Neutrophil (primary cell): ENCODE results near the gene VLDLR.

Source experiments
- H3K27ac ChIP-seq: fragments of 200-600 bp; sonication (generic); 2 replicates; pipeline ENCODE4 v1.5.1; 2016; ENCODE audit warnings: mild to moderate bottlenecking, moderate library complexity
- H3K27me3 ChIP-seq: fragments of 200-600 bp; sonication (generic); 2 replicates; pipeline ENCODE4 v1.6.0; 2016; ENCODE audit warnings: mild to moderate bottlenecking
- H3K36me3 ChIP-seq: fragments of 200-600 bp; sonication (generic); 2 replicates; pipeline ENCODE4 v1.5.1; 2017
- H3K4me1 ChIP-seq, 2 experiments: fragments of 200-600 bp in 1 of 2; sonication (generic) in 1 of 2; 1 replicate in 1 of 2; 2 replicates in 1 of 2; pipeline versions ENCODE4 v1.5.1 to v1.6.1; 2013 to 2016; ENCODE audit warnings: low read depth in 1 of 2, low read length in 1 of 2, mild to moderate bottlenecking in 1 of 2, moderate library complexity in 1 of 2; ENCODE audit not compliant: control insufficient read depth in 1 of 2, insufficient read depth in 1 of 2
- H3K4me3 ChIP-seq, 2 experiments: fragments of 200-600 bp in 1 of 2; sonication (generic) in 1 of 2; 1 replicate in 1 of 2; 2 replicates in 1 of 2; pipeline ENCODE4 v1.5.1; 2013 to 2016; ENCODE audit warnings: low read depth in 1 of 2, low read length in 1 of 2, mild to moderate bottlenecking in 1 of 2, moderate library complexity in 1 of 2
- H3K9me3 ChIP-seq: fragments of 200-600 bp; sonication (generic); 2 replicates; pipeline ENCODE4 v1.5.1; 2016
- CTCF ChIP-seq: fragments of 200-600 bp; sonication (generic); IDR thresholded peaks from 2 replicates; pipeline ENCODE4 v1.5.1; 2016; ENCODE audit warnings: antibody characterized with exemption

The VLDLR gene

GRCh38 chr9:2593744-2594143 lies 27.8 kb upstream of the VLDLR start:
- H3K27me3 ChIP-seq, result peaks cover 5% of the 10 kb centered on the region
- no peaks in the 10 kb centered on the region for H3K4me1 ChIP-seq
- TF ChIP-seq CTCF, result no peak
- H3K4me3 ChIP-seq, result no peak overlapping the region
- peaks cover 9% of the 10 kb centered on the region for H3K9me3 ChIP-seq
- H3K36me3 ChIP-seq, result no peaks in the 10 kb centered on the region
- no peak overlapping the region for H3K27ac ChIP-seq

GRCh38 chr9:2595973-2596372 lies 25.6 kb upstream of the VLDLR start:
- no peak overlapping the region for H3K4me3 ChIP-seq
- no peak for TF ChIP-seq CTCF
- no peak overlapping the region for H3K27ac ChIP-seq
- peaks cover 5% of the 10 kb centered on the region for H3K27me3 ChIP-seq
- no peaks in the 10 kb centered on the region for H3K36me3 ChIP-seq
- H3K4me1 ChIP-seq, result no peaks in the 10 kb centered on the region
- H3K9me3 ChIP-seq, result peaks cover 9% of the 10 kb centered on the region

- Histone ChIP-seq H3K36me3 (no peaks in the 10 kb centered on the region), H3K4me3 (no peak overlapping the region), H3K27me3 (peaks cover 5% of the 10 kb centered on the region), H3K4me1 (no peaks in the 10 kb centered on the region), H3K9me3 (no peaks in the 10 kb centered on the region), H3K27ac (no peak overlapping the region)
- TF ChIP-seq CTCF, result no peak
Observed at GRCh38 chr9:2597483-2597882, 24.1 kb upstream of the VLDLR start.

GRCh38 chr9:2599896-2600295 lies 21.7 kb upstream of the VLDLR start:
- Histone ChIP-seq H3K27me3 (peaks cover 5% of the 10 kb centered on the region), H3K4me1 (no peaks in the 10 kb centered on the region), H3K27ac (no peak overlapping the region), H3K36me3 (no peaks in the 10 kb centered on the region), H3K9me3 (no peaks in the 10 kb centered on the region), H3K4me3 (no peak overlapping the region)
- TF ChIP-seq CTCF, result no peak

GRCh38 chr9:2600307-2600706 lies 21.3 kb upstream of the VLDLR start:
- Histone ChIP-seq H3K27me3 (peaks cover 5% of the 10 kb centered on the region), H3K36me3 (no peaks in the 10 kb centered on the region), H3K9me3 (no peaks in the 10 kb centered on the region), H3K4me1 (no peaks in the 10 kb centered on the region), H3K27ac (no peak overlapping the region), H3K4me3 (no peak overlapping the region)
- TF ChIP-seq CTCF, result no peak

GRCh38 chr9:2601785-2602378 lies 19.7 kb upstream of the VLDLR start:
- peaks cover 5% of the 10 kb centered on the region for H3K27me3 ChIP-seq
- H3K4me3 ChIP-seq, result no peak overlapping the region
- no peaks in the 10 kb centered on the region for H3K36me3 ChIP-seq
- no peak for TF ChIP-seq CTCF
- H3K27ac ChIP-seq, result no peak overlapping the region
- H3K4me1 ChIP-seq, result no peaks in the 10 kb centered on the region
- no peaks in the 10 kb centered on the region for H3K9me3 ChIP-seq
